SIG-M5 treated with dmso at 0.1 percent for 504 hours (cell line): ENCODE measurements around the gene MEGF8.

ENCODE experiments used
- DNase-seq: peaks from one replicate; lab custom pipeline; 2025; ENCODE audit not compliant: unreplicated experiment; lab: John Stamatoyannopoulos, UW

Gene MEGF8

GRCh38 chr19:42287017-42287826, 38.2 kb upstream of the MEGF8 start:
- no peak for DNase-seq

DNA sequence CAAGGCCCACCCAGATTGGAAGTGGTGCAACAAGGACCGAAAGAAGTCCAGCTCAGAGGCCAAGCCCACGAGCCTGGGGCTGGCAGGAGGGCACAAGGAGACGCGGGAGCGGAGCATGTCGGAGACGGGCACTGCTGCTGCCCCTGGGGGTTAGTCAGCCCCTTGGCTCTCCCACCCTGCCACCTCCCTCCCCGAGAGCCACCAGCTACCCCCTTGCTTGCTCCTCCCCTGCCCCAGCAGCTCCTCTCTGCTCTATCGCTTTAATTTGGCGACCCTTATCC, 37.7 kb upstream of the MEGF8 start:
- DNase-seq, result no peak

- peak; percentile 52 for DNase-seq
These were observed 37.0 kb upstream of the MEGF8 start for GRCh38 chr19:42288387-42288786.

- no peak for DNase-seq
These were observed 36.4 kb upstream of the MEGF8 start for GRCh38 chr19:42288881-42289555.

- no peak for DNase-seq
These were observed 35.8 kb upstream of the MEGF8 start for GRCh38 chr19:42289556-42290041.

DNA sequence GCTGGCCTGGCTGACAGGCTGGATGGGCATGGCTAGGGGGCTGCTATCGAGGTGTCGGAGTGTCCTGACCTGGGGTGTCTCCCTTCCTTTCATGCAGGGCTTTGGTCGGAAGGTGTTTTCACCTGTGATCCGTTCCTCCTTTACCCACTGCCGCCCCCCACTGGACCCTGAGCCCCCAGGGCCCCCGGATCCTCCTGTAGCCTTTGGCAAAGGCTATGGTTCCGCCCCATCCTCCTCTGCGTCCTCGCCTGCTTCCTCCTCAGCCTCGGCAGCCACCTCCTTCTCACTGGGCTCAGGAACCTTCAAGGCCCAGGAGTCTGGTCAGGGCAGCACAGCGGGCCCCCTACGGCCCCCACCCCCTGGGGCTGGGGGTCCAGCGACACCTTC, 35.3 kb upstream of the MEGF8 start:
- DNase-seq, result no peak

DNA sequence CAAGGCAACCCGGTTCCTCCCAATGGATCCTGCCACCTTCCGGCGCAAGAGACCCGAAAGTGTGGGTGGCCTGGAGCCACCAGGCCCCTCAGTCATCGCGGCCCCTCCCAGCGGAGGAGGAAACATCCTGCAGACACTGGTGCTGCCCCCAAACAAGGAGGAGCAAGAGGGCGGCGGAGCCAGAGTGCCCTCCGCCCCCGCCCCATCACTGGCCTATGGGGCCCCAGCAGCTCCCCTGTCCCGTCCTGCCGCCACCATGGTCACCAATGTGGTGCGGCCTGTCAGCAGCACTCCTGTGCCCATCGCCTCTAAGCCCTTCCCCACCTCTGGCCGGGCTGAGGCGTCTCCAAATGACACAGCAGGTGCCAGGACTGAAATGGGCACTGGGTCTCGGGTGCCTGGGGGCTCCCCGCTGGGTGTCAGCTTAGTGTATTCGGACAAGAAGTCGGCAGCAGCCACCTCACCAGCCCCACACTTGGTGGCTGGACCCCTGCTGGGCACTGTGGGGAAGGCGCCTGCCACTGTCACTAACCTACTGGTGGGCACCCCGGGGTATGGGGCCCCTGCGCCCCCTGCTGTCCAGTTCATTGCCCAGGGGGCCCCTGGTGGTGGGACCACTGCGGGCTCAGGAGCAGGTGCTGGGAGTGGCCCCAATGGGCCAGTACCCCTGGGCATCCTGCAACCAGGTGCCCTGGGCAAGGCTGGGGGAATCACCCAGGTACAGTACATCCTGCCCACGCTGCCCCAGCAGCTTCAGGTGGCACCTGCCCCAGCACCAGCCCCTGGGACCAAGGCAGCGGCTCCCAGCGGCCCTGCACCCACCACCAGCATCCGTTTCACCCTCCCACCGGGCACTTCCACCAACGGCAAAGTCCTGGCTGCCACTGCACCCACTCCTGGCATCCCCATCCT, 34.7 kb upstream of the MEGF8 start:
- DNase-seq, result peak; percentile 19

- peak; percentile 19 for DNase-seq
These were observed 34.0 kb upstream of the MEGF8 start for GRCh38 chr19:42291435-42291810.

- no peak for DNase-seq
These were observed 33.1 kb upstream of the MEGF8 start for GRCh38 chr19:42292042-42292960.

- no peak for DNase-seq
These were observed 32.5 kb upstream of the MEGF8 start for GRCh38 chr19:42292963-42293362.

DNA sequence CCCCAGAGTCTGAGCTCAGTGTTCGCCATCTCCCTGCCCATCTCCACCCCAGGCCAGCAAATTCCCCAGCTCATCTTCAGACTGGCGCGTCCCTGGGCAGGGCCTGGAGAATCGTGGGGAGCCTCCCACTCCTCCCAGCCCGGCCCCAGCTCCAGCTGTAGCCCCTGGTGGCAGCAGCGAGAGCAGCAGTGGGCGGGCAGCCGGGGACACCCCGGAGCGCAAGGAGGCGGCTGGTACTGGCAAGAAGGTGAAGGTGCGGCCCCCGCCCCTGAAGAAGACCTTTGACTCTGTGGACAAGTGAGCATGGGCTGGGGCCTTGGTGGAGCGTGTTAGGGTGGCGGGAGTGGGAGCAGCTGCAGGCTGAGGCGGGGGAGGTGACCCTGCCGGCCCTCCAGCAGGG, 31.9 kb upstream of the MEGF8 start:
- DNase-seq, result no peak

DNA sequence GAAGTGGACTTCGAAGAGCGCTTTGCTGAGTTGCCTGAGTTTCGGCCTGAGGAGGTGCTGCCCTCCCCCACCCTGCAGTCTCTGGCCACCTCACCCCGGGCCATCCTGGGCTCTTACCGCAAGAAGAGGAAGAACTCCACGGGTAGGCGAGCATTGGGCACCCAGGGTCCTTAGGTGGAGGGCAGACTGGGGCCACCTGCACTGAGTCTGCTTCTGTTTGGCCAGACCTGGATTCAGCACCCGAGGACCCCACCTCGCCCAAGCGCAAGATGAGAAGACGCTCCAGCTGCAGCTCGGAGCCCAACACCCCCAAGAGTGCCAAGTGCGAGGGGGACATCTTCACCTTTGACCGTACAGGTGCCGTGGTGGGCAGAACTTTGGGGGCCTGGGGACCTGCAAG, 31.5 kb upstream of the MEGF8 start:
- no peak for DNase-seq

DNA sequence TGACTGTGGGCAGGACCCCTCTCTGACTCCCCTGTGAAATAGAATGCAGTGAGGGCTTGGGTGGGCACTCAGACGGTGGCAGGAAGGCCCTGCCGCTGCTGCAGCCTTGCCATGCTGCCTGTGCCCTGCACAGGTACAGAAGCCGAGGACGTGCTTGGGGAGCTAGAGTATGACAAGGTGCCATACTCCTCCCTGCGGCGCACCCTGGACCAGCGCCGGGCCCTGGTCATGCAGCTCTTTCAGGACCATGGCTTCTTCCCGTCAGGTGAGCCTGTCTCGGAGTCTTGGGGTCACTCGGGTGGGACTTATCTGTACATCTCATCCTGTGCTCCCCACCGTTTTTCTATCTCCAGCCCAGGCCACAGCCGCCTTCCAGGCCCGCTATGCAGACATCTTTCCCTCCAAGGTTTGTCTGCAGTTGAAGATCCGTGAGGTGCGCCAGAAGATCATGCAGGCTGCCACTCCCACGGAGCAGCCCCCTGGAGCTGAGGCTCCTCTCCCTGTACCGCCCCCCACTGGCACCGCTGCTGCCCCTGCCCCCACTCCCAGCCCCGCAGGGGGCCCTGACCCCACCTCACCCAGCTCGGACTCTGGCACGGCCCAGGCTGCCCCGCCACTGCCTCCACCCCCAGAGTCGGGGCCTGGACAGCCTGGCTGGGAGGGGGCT, 30.8 kb upstream of the MEGF8 start:
- no peak for DNase-seq

GRCh38 chr19:42295342-42295741, 30.1 kb upstream of the MEGF8 start:
- no peak for DNase-seq

DNA sequence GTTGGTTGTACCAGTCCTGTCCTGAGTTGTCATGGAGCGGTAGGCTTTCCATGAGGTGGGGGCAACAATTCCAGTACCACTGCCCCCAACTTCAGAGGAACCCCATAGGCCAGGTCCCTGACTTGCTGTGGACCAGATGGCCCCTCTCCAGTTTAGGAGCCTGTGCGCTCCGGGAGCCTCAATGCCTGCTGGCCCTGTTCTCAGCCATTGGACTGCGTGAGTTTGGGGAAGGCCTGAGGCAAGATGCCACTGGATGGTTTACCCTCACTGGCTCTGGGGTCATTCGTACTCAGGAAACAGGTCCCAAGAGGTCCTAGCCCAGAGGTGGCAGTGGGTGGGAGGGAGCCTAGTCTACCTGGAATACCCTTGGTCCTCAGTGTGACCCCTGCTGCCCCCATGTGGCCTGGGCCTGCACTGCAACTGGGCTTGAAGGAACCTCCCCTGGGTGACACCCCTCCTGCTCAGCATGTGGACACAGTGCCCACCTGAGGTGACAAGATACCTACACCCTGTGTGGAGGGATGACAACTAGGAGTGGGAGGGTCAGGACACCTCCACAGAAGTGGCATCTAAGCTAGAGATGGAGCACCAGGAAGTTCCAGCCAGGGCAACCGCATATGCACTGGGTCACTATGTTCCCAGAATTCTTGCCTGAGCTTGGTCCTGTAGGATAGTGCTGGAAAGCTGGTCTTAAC, 29.5 kb upstream of the MEGF8 start:
- peak; percentile 25 for DNase-seq

GRCh38 chr19:42297039-42297438, 28.4 kb upstream of the MEGF8 start:
- no peak for DNase-seq

DNA sequence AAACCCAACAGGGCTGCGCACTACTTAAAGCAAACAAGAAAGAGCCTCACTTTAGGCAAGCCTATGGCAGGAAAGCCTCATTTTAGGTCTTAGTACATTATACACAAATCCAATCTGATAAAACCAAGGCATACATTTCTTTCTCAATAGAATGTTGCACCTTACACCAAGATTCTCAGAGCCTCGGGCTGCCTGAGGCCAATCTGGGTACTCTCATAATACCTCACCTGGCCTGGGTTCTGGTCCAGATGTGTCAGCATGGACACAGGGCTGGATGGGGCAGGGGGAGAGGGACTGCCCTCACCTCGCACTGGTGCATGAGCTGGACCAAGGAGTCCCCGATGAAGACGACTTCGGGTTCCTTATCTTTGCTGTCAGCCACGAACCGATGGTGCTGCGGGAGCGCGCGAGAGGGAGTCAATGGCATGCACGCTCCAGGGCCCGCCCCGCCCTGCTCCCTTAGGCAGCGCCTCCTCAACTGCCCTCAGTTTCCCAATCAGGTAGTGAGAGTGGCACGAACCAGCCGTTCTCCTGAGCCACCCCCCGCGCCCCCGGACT, 23.7 kb upstream of the MEGF8 start, which contains the start of gene PRR19:
Gene PRR19 (plus strand): TSS at position 487 of the 558 bp plus-strand sequence. CDS start 7,453 bp downstream, outside the sequence.
- DNase-seq, result no peak

DNA sequence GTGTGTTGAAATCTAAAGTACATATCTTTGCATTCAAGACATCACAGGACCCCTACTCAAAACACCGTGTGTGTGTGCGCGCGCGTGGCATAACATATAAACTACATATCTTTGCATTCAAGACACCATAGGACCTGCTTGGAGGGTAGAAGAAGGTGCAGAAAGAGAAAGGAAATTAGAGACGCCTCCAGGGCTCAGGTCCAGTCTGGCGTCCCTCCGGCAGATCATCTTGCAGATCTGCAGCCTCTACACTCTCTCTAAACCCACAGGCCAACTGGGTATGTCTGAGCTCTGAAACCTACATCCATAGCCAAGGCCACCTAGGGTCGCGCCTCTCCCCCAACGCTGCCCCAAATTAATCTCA, 22.4 kb upstream of the MEGF8 start:
- DNase-seq, result no peak

GRCh38 chr19:42303876-42304275, 21.6 kb upstream of the MEGF8 start:
- DNase-seq, result no peak
